ENCODE results near the gene BAHD1.

DNA sequence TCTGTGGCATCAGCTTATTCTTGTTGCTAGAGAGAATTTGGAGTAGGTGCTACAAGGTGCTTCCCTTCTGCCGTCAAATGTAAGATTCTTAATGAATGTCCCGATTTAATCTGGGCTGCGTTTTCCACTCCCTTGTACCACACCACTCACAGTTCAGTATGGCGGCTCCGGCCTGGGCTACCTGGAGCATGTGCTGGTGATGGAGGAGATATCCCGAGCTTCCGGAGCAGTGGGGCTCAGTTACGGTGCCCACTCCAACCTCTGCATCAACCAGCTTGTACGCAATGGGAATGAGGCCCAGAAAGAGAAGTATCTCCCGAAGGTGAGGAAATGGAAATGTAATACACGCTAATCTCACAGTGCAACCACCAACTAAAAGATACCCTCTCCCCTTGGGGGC is 30.3 kb upstream of the BAHD1 start:
- TF ChIP-seq, protein P1, sequence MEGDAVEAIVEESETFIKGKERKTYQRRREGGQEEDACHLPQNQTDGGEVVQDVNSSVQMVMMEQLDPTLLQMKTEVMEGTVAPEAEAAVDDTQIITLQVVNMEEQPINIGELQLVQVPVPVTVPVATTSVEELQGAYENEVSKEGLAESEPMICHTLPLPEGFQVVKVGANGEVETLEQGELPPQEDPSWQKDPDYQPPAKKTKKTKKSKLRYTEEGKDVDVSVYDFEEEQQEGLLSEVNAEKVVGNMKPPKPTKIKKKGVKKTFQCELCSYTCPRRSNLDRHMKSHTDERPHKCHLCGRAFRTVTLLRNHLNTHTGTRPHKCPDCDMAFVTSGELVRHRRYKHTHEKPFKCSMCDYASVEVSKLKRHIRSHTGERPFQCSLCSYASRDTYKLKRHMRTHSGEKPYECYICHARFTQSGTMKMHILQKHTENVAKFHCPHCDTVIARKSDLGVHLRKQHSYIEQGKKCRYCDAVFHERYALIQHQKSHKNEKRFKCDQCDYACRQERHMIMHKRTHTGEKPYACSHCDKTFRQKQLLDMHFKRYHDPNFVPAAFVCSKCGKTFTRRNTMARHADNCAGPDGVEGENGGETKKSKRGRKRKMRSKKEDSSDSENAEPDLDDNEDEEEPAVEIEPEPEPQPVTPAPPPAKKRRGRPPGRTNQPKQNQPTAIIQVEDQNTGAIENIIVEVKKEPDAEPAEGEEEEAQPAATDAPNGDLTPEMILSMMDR (IDR thresholded peaks at IDR 0.05), result no peak
- no peak for TF ChIP-seq EZH2 (IDR thresholded peaks at IDR 0.05; ENCODE audit: borderline replicate concordance, insufficient read depth, low read depth, low read length, poor library complexity, severe bottlenecking)

All from B cell (primary cell).